ENCODE measurements around the gene HPCAL1.

DNA sequence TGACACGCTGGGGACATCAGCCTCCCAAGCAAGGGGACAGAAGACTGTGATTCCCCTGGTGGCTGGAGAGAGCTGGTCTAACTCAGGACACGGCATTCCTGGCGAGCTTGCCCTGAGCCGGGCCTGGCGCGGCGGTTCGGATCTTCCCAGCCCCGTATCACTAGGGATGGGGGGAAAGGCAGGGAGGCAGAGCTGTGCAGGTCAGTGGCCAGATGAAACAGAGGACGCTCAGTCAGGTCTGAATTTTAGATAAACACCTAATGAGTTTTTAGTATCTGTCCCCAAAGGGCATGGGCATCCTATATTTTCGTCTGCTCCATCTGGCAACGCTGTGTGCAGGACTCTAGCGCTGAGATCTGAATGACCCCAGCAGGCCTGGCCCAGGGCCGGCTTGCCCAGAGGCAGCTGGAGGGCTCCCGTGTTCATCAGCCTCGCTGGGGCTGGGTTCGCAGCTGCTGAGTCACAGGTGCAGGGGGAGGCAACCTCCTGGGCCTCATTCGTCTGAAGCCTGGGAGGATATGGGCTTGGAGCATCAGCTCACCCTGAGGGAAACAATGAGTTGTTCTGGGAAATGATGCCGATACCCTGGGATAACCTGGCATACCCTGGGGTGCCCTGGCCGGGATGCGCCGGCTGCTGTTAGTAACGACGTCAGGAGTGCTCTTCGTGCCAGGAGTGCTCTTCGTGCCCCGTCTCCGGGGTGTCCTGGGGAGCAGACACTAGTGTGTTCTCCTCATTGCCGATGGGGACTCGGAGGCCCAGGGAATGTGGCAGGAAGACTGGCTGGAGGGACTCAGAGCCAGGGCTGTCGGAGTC is 48.1 kb upstream of the HPCAL1 start:
- TF ChIP-seq EZH2 (IDR thresholded peaks at IDR 0.05) (no peak), EZH2phosphoT487 (IDR thresholded peaks at IDR 0.05) (no peak)
- TF ChIP-seq, protein P1, sequence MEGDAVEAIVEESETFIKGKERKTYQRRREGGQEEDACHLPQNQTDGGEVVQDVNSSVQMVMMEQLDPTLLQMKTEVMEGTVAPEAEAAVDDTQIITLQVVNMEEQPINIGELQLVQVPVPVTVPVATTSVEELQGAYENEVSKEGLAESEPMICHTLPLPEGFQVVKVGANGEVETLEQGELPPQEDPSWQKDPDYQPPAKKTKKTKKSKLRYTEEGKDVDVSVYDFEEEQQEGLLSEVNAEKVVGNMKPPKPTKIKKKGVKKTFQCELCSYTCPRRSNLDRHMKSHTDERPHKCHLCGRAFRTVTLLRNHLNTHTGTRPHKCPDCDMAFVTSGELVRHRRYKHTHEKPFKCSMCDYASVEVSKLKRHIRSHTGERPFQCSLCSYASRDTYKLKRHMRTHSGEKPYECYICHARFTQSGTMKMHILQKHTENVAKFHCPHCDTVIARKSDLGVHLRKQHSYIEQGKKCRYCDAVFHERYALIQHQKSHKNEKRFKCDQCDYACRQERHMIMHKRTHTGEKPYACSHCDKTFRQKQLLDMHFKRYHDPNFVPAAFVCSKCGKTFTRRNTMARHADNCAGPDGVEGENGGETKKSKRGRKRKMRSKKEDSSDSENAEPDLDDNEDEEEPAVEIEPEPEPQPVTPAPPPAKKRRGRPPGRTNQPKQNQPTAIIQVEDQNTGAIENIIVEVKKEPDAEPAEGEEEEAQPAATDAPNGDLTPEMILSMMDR (IDR thresholded peaks at IDR 0.05), result no peak

Data from neural progenitor cell (in vitro differentiated cells).